ENCODE results near the gene MMP28.

GRCh38 chr17:35747540-35748017 is 47.9 kb downstream of the MMP28 start:
- TF ChIP-seq CTCF (IDR thresholded peaks at IDR 0.05) (peak; percentile 74 to 94 (median 90)), POLR2AphosphoS5 (IDR thresholded peaks at IDR 0.05) (peak; percentile 32)
